ENCODE data around the gene MBTPS2. TPM values are rescaled to one million over a fixed set of nuclear protein-coding genes. Genes with fewer than 3 reads are reported as not detected.

MBTPS2 gene
- total RNA-seq, 1 experiment from 2014 or later: 23.2 TPM

GRCh38 chrX:21847342-21847741 lies 7.9 kb downstream of the MBTPS2 start:
- Histone ChIP-seq H3K4me1 (ENCODE audit: insufficient read depth, low read length, poor library complexity, severe bottlenecking) (no peaks in the 10 kb centered on the region), H3K36me3 (ENCODE audit: insufficient read depth, low read length, poor library complexity, severe bottlenecking) (peaks cover 4% of the 10 kb centered on the region), H3K27me3 (replicated peaks; ENCODE audit: insufficient read depth, low read depth, low read length, poor library complexity) (no peaks in the 10 kb centered on the region), H3K27ac (ENCODE audit: low read depth, low read length, poor library complexity, severe bottlenecking) (no peak overlapping the region), H3K9me3 (ENCODE audit: low read depth, low read length, poor library complexity, severe bottlenecking) (no peaks in the 10 kb centered on the region), H3K4me3 (ENCODE audit: low read depth, low read length, poor library complexity, severe bottlenecking) (no peak overlapping the region)
- no peak for DNase-seq (ENCODE audit: low spot score)
- CTCF ChIA-PET: no interaction called here
- no TSS peak for BruUV-seq (replicated peaks)
- no peak for TF ChIP-seq CTCF (conservative IDR thresholded peaks at IDR 0.05; ENCODE audit: low read depth, low read length)
- no peak for TF ChIP-seq EZH2 (IDR thresholded peaks at IDR 0.05; ENCODE audit: borderline replicate concordance, low read depth, low read length, poor library complexity, severe bottlenecking)
- POLR2A ChIA-PET (ENCODE audit: low non-redundant PET): no interaction called here
- intact Hi-C loops (cut with micrococcal nuclease; ENCODE audit: unreplicated experiment): no loop called here

- Histone ChIP-seq H3K27me3 (replicated peaks; ENCODE audit: insufficient read depth, low read depth, low read length, poor library complexity) (no peaks in the 10 kb centered on the region), H3K27ac (ENCODE audit: low read depth, low read length, poor library complexity, severe bottlenecking) (no peak overlapping the region), H3K4me1 (ENCODE audit: insufficient read depth, low read length, poor library complexity, severe bottlenecking) (no peaks in the 10 kb centered on the region), H3K9me3 (ENCODE audit: low read depth, low read length, poor library complexity, severe bottlenecking) (no peaks in the 10 kb centered on the region), H3K36me3 (ENCODE audit: insufficient read depth, low read length, poor library complexity, severe bottlenecking) (peaks cover 11% of the 10 kb centered on the region), H3K4me3 (ENCODE audit: low read depth, low read length, poor library complexity, severe bottlenecking) (no peak overlapping the region)
- no TSS peak for BruUV-seq (replicated peaks)
- ChIA-PET CTCF (no interaction called here), POLR2A (ENCODE audit: low non-redundant PET) (no interaction called here)
- no peak for DNase-seq (ENCODE audit: low spot score)
- intact Hi-C loops (cut with micrococcal nuclease; ENCODE audit: unreplicated experiment): no loop called here
- TF ChIP-seq EZH2 (IDR thresholded peaks at IDR 0.05; ENCODE audit: borderline replicate concordance, low read depth, low read length, poor library complexity, severe bottlenecking) (no peak), CTCF (conservative IDR thresholded peaks at IDR 0.05; ENCODE audit: low read depth, low read length) (no peak)
Observed at GRCh38 chrX:21853578-21853977, 14.2 kb downstream of the MBTPS2 start.

- DNase-seq (ENCODE audit: low spot score): no peak
- POLR2A ChIA-PET (ENCODE audit: low non-redundant PET): no interaction called here
- intact Hi-C loops (cut with micrococcal nuclease; ENCODE audit: unreplicated experiment): no loop called here
- CTCF ChIA-PET: no interaction called here
- Histone ChIP-seq H3K9me3 (ENCODE audit: low read depth, low read length, poor library complexity, severe bottlenecking) (no peaks in the 10 kb centered on the region), H3K27me3 (replicated peaks; ENCODE audit: insufficient read depth, low read depth, low read length, poor library complexity) (no peaks in the 10 kb centered on the region), H3K27ac (ENCODE audit: low read depth, low read length, poor library complexity, severe bottlenecking) (no peak within 1 kb of the TSS), H3K36me3 (ENCODE audit: insufficient read depth, low read length, poor library complexity, severe bottlenecking) (peaks cover 11% of the 10 kb centered on the region), H3K4me1 (ENCODE audit: insufficient read depth, low read length, poor library complexity, severe bottlenecking) (no peaks in the 10 kb centered on the region), H3K4me3 (ENCODE audit: low read depth, low read length, poor library complexity, severe bottlenecking) (no peak within 1 kb of the TSS)
- TF ChIP-seq EZH2 (IDR thresholded peaks at IDR 0.05; ENCODE audit: borderline replicate concordance, low read depth, low read length, poor library complexity, severe bottlenecking): no peak
- TF ChIP-seq CTCF (conservative IDR thresholded peaks at IDR 0.05; ENCODE audit: low read depth, low read length): no peak
- BruUV-seq (replicated peaks): no TSS peak
Observed at GRCh38 chrX:21855937-21856415, 16.6 kb downstream of the MBTPS2 start, which contains the start of gene YY2. Gene YY2, plus strand, starts transcription at chrX:21855987. Its CDS starts 498 bp downstream, at chrX:21856485.
